OCI-LY7 (cell line): ENCODE results near the gene EIF2S2. TPM values are rescaled to one million over a fixed set of nuclear protein-coding genes. Genes with fewer than 3 reads are reported as not detected.
"Not testable (repeated sequence)": the region's sequence is repeated elsewhere in the genome, so short reads cannot be mapped to it uniquely, and the experiment has no call there.

Experiments
- BruUV-seq: library from RNA; stranded (reverse); fragments of 400-500 nt; replicated peaks from 2 replicates; lab custom pipeline; 2021; lab: Mats Ljungman, UMichigan
- CTCF ChIA-PET: fragments of 300-600 bp; sonication (Branson Sonifier 250); formaldehyde crosslinking; loops from one replicate; lab custom pipeline; 2022; ENCODE audit warnings: antibody characterized with exemption; ENCODE audit not compliant: unreplicated experiment; lab: Charles Lee
- POLR2A ChIA-PET: fragments of 300-600 bp; sonication (Branson Sonifier 250); formaldehyde crosslinking; loops from one replicate; lab custom pipeline; 2022; ENCODE audit warnings: antibody characterized with exemption; lab: Charles Lee
- DNase-seq: peaks from one replicate; pipeline ENCODE4 v3.0.0-alpha.2; 2015; ENCODE audit warnings: low spot score
- H2AFZ ChIP-seq: fragments of 200-600 bp; sonication (generic), shearing (Covaris generic); 2 replicates; pipeline ENCODE4 v1.6.1; 2014; ENCODE audit warnings: mild to moderate bottlenecking, antibody characterized with exemption, low read length, moderate library complexity
- H3K27ac ChIP-seq: fragments of 200-600 bp; sonication (generic); 2 replicates; pipeline ENCODE4 v1.5.1; 2014; ENCODE audit warnings: mixed run types, low read depth, mild to moderate bottlenecking, moderate library complexity, low read length, inconsistent platforms; ENCODE audit not compliant: poor library complexity, severe bottlenecking
- H3K36me3 ChIP-seq: fragments of 200-600 bp; sonication (generic); 2 replicates; pipeline ENCODE4 v1.6.1; 2014; ENCODE audit warnings: mild to moderate bottlenecking, antibody characterized with exemption, low read length, moderate library complexity, mixed read lengths; ENCODE audit not compliant: insufficient read depth
- H3K4me1 ChIP-seq: fragments of 200-600 bp; sonication (generic); 2 replicates; pipeline ENCODE4 v1.5.1; 2014; ENCODE audit warnings: mild to moderate bottlenecking, low read length; ENCODE audit not compliant: insufficient read depth, poor library complexity, severe bottlenecking
- H3K4me2 ChIP-seq: fragments of 200-600 bp; sonication (generic); 2 replicates; pipeline ENCODE4 v1.6.1; 2014; ENCODE audit warnings: mild to moderate bottlenecking, low read length
- H3K4me3 ChIP-seq: fragments of 200-600 bp; sonication (generic); 2 replicates; pipeline ENCODE4 v1.5.1; 2014; ENCODE audit warnings: mild to moderate bottlenecking, low read depth, low read length; ENCODE audit not compliant: poor library complexity, severe bottlenecking
- H3K79me2 ChIP-seq: fragments of 200-600 bp; sonication (generic); 2 replicates; pipeline ENCODE4 v1.6.1; 2016; ENCODE audit warnings: low read depth, mild to moderate bottlenecking, low read length, moderate library complexity, mixed read lengths; ENCODE audit not compliant: insufficient read depth
- H3K9me2 ChIP-seq: fragments of 200-600 bp; sonication (generic); 2 replicates; pipeline ENCODE4 v1.6.1; 2016; ENCODE audit warnings: mild to moderate bottlenecking, low read length, mixed read lengths; ENCODE audit not compliant: insufficient read depth
- H3K9me3 ChIP-seq: fragments of 200-600 bp; sonication (generic); 2 replicates; pipeline ENCODE4 v1.6.1; 2014; ENCODE audit warnings: mild to moderate bottlenecking, mixed run types, low read length, mixed read lengths
- H4K20me1 ChIP-seq: fragments of 200-600 bp; sonication (generic); 2 replicates; pipeline ENCODE4 v1.6.1; 2014; ENCODE audit warnings: mild to moderate bottlenecking, antibody characterized with exemption, low read length, moderate library complexity, mixed read lengths; ENCODE audit not compliant: insufficient read depth
- EZH2phosphoT487 ChIP-seq: fragments of 200-600 bp; sonication (generic); IDR thresholded peaks from 2 replicates; pipeline ENCODE4 v1.6.1; 2018; ENCODE audit warnings: low read depth, borderline replicate concordance, mild to moderate bottlenecking, mixed run types, antibody characterized with exemption, low read length, moderate library complexity, mixed read lengths
- intact Hi-C: fragments of 100-400 bp; cut with micrococcal nuclease; formaldehyde crosslinking; loops from one replicate; pipeline ENCODE4 v1.10.0; 2022; ENCODE audit not compliant: unreplicated experiment
- total RNA-seq, 2 experiments: library from RNA; depleted of rRNA in 1 of 2; stranded (reverse); fragments of >200 nt in 1 of 2; shearing (Covaris generic) in 1 of 2; gene quantifications; 2 replicates each; pipeline ENCODE4 v1.2.3, GENCODE V29; 2014 to 2022
- TF ChIP-seq, protein P1 (sequence below): fragments of 200-600 bp; sonication (generic); conservative IDR thresholded peaks from 2 replicates; pipeline ENCODE4 v1.5.1; 2014; ENCODE audit warnings: mild to moderate bottlenecking, antibody characterized with exemption, low read length, moderate library complexity, mixed read lengths

EIF2S2 gene
- total RNA-seq, 2 experiments from 2014 or later, result 104 to 130 TPM

DNA sequence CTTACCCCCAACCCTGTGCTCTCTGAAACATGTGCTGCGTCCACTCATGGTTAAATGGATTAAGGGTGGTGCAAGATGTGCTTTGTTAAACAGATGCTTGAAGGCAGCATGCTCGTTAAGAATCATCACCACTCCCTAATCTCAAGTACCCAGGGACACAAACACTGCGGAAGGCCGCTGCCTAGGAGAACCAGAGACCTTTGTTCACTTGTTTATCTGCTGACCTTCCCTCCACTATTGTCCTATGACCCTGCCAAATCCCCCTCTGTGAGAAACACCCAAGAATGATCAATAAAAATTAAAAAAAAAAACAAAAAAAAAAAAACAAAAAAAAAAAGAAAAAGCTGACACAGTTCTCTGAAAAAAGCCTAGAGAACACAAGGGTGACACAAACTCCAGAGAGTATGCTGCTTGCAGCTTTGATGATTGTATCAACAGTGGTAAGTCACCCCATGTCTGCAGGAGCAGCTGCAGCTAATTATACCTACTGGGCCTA, 21.4 kb upstream of the EIF2S2 start:
- H3K9me3 ChIP-seq, H3K27ac ChIP-seq, H3K4me1 ChIP-seq, H3K9me2 ChIP-seq, CTCF ChIA-PET, H3K36me3 ChIP-seq, H3K79me2 ChIP-seq, intact Hi-C loops, H2AFZ ChIP-seq, BruUV-seq, H4K20me1 ChIP-seq, H3K4me3 ChIP-seq, H3K4me2 ChIP-seq, DNase-seq: not testable (repeated sequence)
- POLR2A ChIA-PET, result interaction anchor here (0.6 kb wide), 1 partner anchor 21 kb away, joined by 9 read pairs; no protein-coding TSS in a partner anchor

DNA sequence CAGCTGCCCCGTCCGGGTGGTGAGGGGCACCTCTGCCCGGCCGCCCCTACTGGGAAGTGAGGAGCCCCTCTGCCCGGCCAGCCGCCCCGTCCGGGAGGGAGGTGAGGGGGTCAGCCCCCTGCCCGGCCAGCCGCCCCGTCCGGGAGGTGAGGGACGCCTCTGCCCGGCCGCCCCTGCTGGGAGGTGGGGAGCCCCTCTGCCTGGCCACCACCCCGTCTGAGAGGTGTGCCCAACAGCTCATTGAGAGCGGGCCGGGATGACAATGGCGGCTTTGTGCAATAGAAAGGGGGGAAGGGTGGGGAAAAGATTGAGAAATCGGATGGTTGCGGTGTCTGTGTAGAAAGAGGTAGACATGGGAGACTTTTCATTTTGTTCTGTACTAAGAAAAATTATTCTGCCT, 20.9 kb upstream of the EIF2S2 start:
- H2AFZ ChIP-seq, H3K4me1 ChIP-seq, intact Hi-C loops, H3K79me2 ChIP-seq, H3K27ac ChIP-seq, H4K20me1 ChIP-seq, BruUV-seq, H3K4me3 ChIP-seq, DNase-seq, H3K9me3 ChIP-seq, H3K4me2 ChIP-seq, H3K9me2 ChIP-seq, CTCF ChIA-PET, H3K36me3 ChIP-seq: not testable (repeated sequence)
- POLR2A ChIA-PET, result interaction anchor here (0.6 kb wide), 2 partner anchors 20 to 825 kb away, joined by 4 to 9 read pairs; no protein-coding TSS in a partner anchor

DNA sequence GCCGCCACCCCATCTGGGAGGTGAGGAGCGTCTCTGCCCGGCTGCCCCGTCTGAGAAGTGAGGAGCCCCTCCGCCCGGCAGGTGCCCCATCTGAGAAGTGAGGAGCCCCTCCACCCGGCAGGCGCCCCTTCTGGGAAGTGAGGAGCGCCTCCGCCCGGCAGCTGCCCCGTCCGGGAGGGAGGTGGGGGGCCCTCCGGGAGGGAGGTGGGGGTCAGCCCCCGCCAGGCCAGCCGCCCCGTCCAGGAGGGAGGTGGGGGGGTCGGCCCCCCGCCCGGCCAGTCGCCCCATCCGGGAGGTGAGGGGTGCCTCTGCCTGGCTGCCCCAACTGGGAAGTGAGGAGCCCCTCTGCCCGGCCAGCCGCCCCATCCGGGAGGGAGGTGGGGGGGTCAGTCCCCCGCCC, 20.4 kb upstream of the EIF2S2 start:
- H3K9me2 ChIP-seq, H3K4me1 ChIP-seq, intact Hi-C loops, H3K27ac ChIP-seq, BruUV-seq, H3K9me3 ChIP-seq, DNase-seq, H3K36me3 ChIP-seq, H3K4me2 ChIP-seq, H3K79me2 ChIP-seq, H4K20me1 ChIP-seq, CTCF ChIA-PET, H3K4me3 ChIP-seq, H2AFZ ChIP-seq: not testable (repeated sequence)
- POLR2A ChIA-PET, result interaction anchor here (0.6 kb wide), 1 partner anchor 825 kb away, joined by 4 read pairs; no protein-coding TSS in a partner anchor

DNA sequence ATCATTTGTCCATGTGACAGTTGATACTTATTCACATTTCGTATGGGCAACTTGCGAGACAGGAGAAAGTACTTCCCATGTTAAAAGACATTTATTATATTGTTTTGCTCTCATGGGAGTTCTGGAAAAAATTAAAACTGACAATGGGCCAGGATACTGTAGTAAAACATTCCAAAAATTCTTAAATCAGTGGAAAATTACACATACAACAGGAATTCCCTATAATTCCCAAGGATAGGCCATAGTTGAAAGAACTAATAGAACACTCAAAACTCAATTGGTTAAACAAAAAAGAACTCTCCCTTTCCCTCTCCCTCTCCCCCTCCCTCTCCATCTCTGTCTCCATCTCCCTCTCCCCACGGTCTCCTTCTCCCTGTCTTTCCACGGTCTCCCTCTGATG, 19.4 kb upstream of the EIF2S2 start:
- no peak overlapping the region for H2AFZ ChIP-seq
- ChIA-PET POLR2A (no interaction called here), CTCF (no interaction called here)
- DNase-seq, result no peak
- intact Hi-C loops, result no loop called here
- BruUV-seq, result no TSS peak
- H3K36me3 ChIP-seq, result no peaks in the 10 kb centered on the region
- no peak overlapping the region for H3K4me3 ChIP-seq
- peaks cover 7% of the 10 kb centered on the region for H3K4me1 ChIP-seq
- H3K9me3 ChIP-seq, result no peaks in the 10 kb centered on the region
- TF ChIP-seq EZH2phosphoT487, result no peak
- TF ChIP-seq, protein P1, sequence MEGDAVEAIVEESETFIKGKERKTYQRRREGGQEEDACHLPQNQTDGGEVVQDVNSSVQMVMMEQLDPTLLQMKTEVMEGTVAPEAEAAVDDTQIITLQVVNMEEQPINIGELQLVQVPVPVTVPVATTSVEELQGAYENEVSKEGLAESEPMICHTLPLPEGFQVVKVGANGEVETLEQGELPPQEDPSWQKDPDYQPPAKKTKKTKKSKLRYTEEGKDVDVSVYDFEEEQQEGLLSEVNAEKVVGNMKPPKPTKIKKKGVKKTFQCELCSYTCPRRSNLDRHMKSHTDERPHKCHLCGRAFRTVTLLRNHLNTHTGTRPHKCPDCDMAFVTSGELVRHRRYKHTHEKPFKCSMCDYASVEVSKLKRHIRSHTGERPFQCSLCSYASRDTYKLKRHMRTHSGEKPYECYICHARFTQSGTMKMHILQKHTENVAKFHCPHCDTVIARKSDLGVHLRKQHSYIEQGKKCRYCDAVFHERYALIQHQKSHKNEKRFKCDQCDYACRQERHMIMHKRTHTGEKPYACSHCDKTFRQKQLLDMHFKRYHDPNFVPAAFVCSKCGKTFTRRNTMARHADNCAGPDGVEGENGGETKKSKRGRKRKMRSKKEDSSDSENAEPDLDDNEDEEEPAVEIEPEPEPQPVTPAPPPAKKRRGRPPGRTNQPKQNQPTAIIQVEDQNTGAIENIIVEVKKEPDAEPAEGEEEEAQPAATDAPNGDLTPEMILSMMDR, result no peak
- H3K27ac ChIP-seq, result no peak overlapping the region
- H3K79me2 ChIP-seq, result no peaks in the 10 kb centered on the region
- no peaks in the 10 kb centered on the region for H3K9me2 ChIP-seq
- H4K20me1 ChIP-seq, result no peaks in the 10 kb centered on the region
- H3K4me2 ChIP-seq, result no peak overlapping the region
